Measurements from ENCODE around the gene BZW1.

The BZW1 gene

GRCh38 chr2:200770847-200771246 is 40.9 kb upstream of the BZW1 start:
- no peak overlapping the region for H3K4me3 ChIP-seq (ENCODE audit: low read depth, low read length)
- no peak for TF ChIP-seq CTCF (IDR thresholded peaks at IDR 0.05; ENCODE audit: low read depth, low read length)

GRCh38 chr2:200772620-200773019 is 39.1 kb upstream of the BZW1 start:
- no peak overlapping the region for H3K4me3 ChIP-seq (ENCODE audit: low read depth, low read length)
- no peak for TF ChIP-seq CTCF (IDR thresholded peaks at IDR 0.05; ENCODE audit: low read depth, low read length)

DNA sequence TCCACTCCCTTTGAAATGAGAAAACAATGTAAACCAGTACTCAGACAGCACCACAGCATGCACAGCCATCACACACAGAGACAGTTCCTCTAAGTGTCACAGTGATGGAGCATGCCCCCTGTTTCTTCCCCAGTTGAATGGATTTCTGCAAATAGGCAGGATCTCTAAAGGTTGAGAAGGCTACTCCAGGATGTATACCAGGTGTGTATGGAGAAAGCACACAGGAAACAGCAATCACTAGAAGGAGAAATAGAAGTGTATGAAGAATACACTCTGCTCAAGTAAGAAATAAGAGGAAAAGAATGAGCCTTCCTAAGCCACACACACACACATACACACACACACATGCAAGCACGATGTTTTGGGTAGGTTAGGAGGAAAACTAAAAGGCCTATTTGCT is 38.6 kb upstream of the BZW1 start:
- no peak for TF ChIP-seq CTCF (IDR thresholded peaks at IDR 0.05; ENCODE audit: low read depth, low read length)
- H3K4me3 ChIP-seq (ENCODE audit: low read depth, low read length): no peak overlapping the region

DNA sequence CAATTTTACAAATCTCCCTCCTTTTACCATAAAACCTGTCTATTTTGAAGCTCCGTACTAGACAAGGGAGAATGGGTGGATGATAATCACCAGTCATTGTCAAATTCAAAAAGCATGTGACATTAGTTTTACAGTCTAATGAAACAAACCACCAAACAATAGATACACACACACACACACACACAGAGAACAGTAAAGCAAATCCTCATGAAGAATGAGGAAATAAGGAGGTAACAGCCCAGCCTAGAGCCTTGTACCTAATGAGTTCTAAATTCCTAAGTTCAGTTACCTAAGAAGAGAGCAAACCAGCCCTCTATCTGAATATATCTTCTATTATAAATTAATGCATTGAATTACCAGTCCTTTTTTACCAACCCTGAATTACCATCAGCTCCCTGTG is 36.8 kb upstream of the BZW1 start:
- TF ChIP-seq CTCF (IDR thresholded peaks at IDR 0.05; ENCODE audit: low read depth, low read length): no peak

GRCh38 chr2:200777275-200777674 is 34.4 kb upstream of the BZW1 start:
- no peak for TF ChIP-seq CTCF (IDR thresholded peaks at IDR 0.05; ENCODE audit: low read depth, low read length)
- H3K4me3 ChIP-seq (ENCODE audit: low read depth, low read length): no peak overlapping the region

More for the DNA sequence above, 36.8 kb upstream of the BZW1 start:
- H3K4me3 ChIP-seq (ENCODE audit: low read depth, low read length): no peak overlapping the region

- H3K4me3 ChIP-seq (ENCODE audit: low read depth, low read length): no peak overlapping the region
- TF ChIP-seq CTCF (IDR thresholded peaks at IDR 0.05; ENCODE audit: low read depth, low read length): no peak
Measured at GRCh38 chr2:200778038-200778437, 33.7 kb upstream of the BZW1 start.

- TF ChIP-seq CTCF (IDR thresholded peaks at IDR 0.05; ENCODE audit: low read depth, low read length): no peak
- H3K4me3 ChIP-seq (ENCODE audit: low read depth, low read length): no peak overlapping the region
Measured at GRCh38 chr2:200779214-200779613, 32.5 kb upstream of the BZW1 start.

Measured in WI38 (cell line).